BLaER1 (cell line): Measurements from ENCODE around the gene NFE2L1.

Experiments
- H3K27ac ChIP-seq: shearing (Covaris generic); formaldehyde crosslinking; 2 replicates; pipeline ENCODE4 v1.8.1; 2022
- H3K27me3 ChIP-seq: shearing (Covaris generic); formaldehyde crosslinking; 2 replicates; pipeline ENCODE4 v1.8.1; 2022
- H3K36me3 ChIP-seq: shearing (Covaris generic); formaldehyde crosslinking; 2 replicates; pipeline ENCODE4 v1.8.1; 2022
- H3K4me1 ChIP-seq: shearing (Covaris generic); formaldehyde crosslinking; 2 replicates; pipeline ENCODE4 v1.8.1; 2022
- H3K4me2 ChIP-seq: shearing (Covaris generic); formaldehyde crosslinking; 2 replicates; pipeline ENCODE4 v1.8.1; 2022
- H3K4me3 ChIP-seq: shearing (Covaris generic); formaldehyde crosslinking; 2 replicates; pipeline ENCODE4 v1.8.1; 2022
- H3K9ac ChIP-seq: shearing (Covaris generic); formaldehyde crosslinking; 2 replicates; pipeline ENCODE4 v1.8.1; 2022
- H3K9me3 ChIP-seq: shearing (Covaris generic); formaldehyde crosslinking; 2 replicates; pipeline ENCODE4 v1.8.1; 2022
- H4K20me1 ChIP-seq: shearing (Covaris generic); formaldehyde crosslinking; 2 replicates; pipeline ENCODE4 v1.8.1; 2022
- Cebpa-rat ChIP-seq: shearing (Covaris generic); IDR thresholded peaks from 2 replicates; pipeline ENCODE4 v1.8.1; 2022

The NFE2L1 gene

DNA sequence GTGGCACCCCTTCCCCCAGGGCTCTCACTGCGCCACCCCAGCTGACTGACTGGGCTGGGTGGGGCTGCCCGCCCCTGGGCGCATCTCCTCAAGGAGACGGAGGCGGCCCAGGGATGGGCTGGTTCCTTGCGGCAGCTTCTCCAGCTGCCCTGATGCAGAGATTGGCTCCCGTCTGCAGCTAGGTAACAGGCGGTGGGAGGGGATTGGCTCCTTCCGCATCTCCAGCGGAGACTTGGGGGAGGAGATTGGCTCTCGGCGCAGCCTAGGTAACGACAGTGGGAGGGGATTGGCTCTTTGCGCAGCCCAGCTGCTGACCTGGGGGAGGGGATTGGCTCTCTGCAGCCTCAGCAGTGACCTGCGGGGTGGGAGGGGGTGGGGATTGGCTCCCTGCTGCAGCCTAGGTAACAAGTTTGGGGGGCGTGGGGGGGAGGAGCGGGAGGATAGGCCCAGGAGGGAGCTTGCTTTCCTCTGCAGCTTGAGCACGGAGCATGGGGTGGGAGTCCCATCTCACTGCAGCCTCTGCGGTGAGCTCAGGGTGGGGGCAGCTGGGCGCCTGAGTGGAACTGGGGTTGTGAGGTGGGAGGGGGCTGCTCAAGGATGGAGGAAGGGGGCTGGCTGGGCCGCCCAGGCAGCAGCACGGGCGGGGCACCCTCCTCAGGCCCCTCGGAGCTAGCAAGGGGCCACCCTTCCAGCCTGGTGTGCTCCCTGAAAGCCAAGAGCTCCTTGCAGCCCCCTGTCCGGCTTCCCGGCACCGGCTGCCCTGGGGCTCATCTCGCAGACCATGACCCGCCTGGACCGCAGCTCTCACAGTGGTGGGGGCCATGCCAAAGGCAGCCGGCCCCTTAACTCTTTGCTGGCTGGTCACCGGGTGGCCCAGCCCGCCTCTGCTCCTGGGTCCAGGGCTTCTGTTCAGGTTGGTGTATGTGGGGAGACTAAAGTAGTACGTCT is 6.4 kb downstream of the NFE2L1 start:
- peaks cover 99% of the 10 kb centered on the region for H4K20me1 ChIP-seq
- peak overlapping the region; percentile 48; the same call in 1 of the 2 replicates for H3K27ac ChIP-seq

DNA sequence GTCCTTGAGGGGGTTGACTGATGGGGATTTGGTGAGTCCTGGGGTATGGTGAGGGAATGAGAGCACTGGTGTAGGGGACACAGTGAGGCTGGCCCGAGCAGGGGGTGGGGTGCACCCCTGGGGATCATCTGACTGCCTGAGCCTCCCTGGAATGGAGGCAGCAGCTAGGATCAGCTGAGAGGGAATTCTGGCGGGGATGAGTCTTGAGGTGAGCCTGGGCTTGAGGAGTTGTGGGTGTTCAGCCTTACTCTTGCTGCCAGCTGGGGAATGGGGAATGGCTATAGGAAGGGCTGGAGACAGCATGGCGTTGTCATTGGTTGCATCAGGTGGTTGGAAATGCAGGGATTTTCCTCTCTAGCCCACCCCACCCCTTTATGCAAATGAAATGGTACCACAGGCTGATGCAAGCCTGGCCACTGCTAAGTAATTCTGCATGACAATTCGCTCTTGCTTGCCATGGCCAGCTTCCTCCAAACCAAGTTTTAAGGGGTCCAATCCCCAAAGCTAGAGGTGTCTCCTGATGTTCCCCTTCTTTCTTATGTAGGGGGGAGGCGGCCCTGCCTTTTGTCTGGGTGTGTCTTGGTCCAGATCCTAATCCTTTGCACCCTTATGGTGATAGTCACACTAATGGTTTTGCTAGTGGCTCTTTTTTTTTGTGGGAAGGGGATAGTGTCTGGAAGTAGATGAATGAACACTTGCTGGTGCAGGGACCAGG is 7.5 kb downstream of the NFE2L1 start:
- Histone ChIP-seq H3K27me3 (no peaks in the 10 kb centered on the region), H3K4me3 (no peak overlapping the region), H3K36me3 (peaks cover 96% of the 10 kb centered on the region), H3K4me1 (peaks cover 52% of the 10 kb centered on the region), H4K20me1 (peaks cover 96% of the 10 kb centered on the region), H3K9me3 (no peaks in the 10 kb centered on the region), H3K4me2 (peak overlapping the region; percentile 45), H3K9ac (no peak overlapping the region), H3K27ac (peak overlapping the region; percentile 48; the same call in 1 of the 2 replicates)
- TF ChIP-seq Cebpa-rat, result no peak

More for the DNA sequence above, 6.4 kb downstream of the NFE2L1 start:
- Histone ChIP-seq H3K4me2 (peak overlapping the region; percentile 94; the same call in 1 of the 2 replicates), H3K36me3 (peaks cover 93% of the 10 kb centered on the region), H3K4me1 (peaks cover 63% of the 10 kb centered on the region), H3K27me3 (no peaks in the 10 kb centered on the region), H3K4me3 (no peak overlapping the region), H3K9ac (peak overlapping the region; percentile 45), H3K9me3 (no peaks in the 10 kb centered on the region)
- no peak for TF ChIP-seq Cebpa-rat

DNA sequence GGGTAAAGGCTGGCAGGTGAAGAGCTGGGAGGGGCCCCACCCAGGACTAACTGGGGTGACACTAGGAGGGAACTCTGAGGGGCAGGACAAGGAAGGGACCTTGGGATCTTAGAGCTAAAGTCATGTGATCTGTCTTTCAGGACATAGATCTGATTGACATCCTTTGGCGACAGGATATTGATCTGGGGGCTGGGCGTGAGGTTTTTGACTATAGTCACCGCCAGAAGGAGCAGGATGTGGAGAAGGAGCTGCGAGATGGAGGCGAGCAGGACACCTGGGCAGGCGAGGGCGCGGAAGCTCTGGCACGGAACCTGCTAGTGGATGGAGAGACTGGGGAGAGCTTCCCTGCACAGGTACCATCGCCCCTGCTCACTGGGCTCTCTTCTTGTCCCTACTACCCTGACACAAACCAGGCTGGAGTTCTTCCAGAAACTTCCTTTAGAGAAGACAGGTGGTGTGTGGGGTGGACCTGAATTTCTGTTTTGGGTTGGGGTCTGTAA is 8.1 kb downstream of the NFE2L1 start:
- TF ChIP-seq Cebpa-rat, result no peak
- Histone ChIP-seq H3K9ac (no peak overlapping the region), H3K4me1 (peaks cover 45% of the 10 kb centered on the region), H3K36me3 (peaks cover 94% of the 10 kb centered on the region), H3K4me2 (peak overlapping the region; percentile 45; the same call in 1 of the 2 replicates), H3K4me3 (no peak overlapping the region), H3K27me3 (no peaks in the 10 kb centered on the region), H3K9me3 (no peaks in the 10 kb centered on the region), H3K27ac (peak overlapping the region; percentile 48; the same call in 1 of the 2 replicates), H4K20me1 (peaks cover 96% of the 10 kb centered on the region)

DNA sequence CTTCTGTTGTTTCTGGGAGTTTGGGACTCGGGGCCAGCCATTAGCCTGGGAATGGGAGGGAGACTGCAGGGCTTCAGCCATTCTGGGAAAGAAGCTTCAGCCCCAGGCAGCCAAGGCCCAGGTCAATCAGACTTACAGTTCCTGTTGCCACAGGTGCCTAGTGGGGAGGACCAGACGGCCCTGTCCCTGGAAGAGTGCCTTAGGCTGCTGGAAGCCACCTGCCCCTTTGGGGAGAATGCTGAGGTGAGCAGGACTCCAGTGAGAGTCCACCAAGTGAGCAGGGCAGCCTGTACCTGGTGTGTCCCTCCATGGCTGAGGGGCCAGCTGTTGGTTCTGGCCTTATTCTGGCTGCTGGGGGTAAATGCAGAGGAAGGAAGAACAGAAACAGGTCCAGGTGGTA is 8.7 kb downstream of the NFE2L1 start:
- TF ChIP-seq Cebpa-rat, result no peak
- H3K4me3 ChIP-seq, result no peak overlapping the region
- H3K27me3 ChIP-seq, result no peaks in the 10 kb centered on the region
- H4K20me1 ChIP-seq, result peaks cover 96% of the 10 kb centered on the region
- no peaks in the 10 kb centered on the region for H3K9me3 ChIP-seq
- H3K4me2 ChIP-seq, result no peak overlapping the region
- peak overlapping the region; percentile 48; the same call in 1 of the 2 replicates for H3K27ac ChIP-seq
- H3K36me3 ChIP-seq, result peaks cover 94% of the 10 kb centered on the region
- no peak overlapping the region for H3K9ac ChIP-seq
- peaks cover 40% of the 10 kb centered on the region for H3K4me1 ChIP-seq

DNA sequence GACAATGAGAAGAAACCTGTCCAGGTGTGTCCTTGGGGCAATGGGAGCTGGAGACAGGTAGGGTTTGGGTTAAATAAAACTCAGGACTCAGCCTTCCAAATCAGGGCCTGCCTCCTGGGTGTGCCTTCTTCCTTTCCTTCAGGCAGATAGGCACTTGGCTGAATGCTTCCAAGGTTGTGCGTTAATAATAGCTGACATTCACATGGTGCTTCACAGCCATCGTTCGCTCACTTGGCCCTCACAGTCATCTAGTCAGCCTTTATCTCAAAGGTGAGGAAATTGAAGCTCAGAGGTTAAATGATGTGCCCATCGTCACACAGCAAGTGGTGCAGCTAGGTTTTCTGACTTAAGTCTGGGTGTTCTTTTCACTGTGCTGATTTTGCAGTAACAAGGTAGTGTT is 9.5 kb downstream of the NFE2L1 start:
- no peaks in the 10 kb centered on the region for H3K9me3 ChIP-seq
- no peak overlapping the region for H3K4me3 ChIP-seq
- no peak overlapping the region for H3K4me2 ChIP-seq
- no peak for TF ChIP-seq Cebpa-rat
- H3K27ac ChIP-seq, result no peak overlapping the region
- peaks cover 96% of the 10 kb centered on the region for H4K20me1 ChIP-seq
- H3K9ac ChIP-seq, result no peak overlapping the region
- H3K4me1 ChIP-seq, result peaks cover 32% of the 10 kb centered on the region
- H3K27me3 ChIP-seq, result no peaks in the 10 kb centered on the region
- peaks cover 94% of the 10 kb centered on the region for H3K36me3 ChIP-seq

DNA sequence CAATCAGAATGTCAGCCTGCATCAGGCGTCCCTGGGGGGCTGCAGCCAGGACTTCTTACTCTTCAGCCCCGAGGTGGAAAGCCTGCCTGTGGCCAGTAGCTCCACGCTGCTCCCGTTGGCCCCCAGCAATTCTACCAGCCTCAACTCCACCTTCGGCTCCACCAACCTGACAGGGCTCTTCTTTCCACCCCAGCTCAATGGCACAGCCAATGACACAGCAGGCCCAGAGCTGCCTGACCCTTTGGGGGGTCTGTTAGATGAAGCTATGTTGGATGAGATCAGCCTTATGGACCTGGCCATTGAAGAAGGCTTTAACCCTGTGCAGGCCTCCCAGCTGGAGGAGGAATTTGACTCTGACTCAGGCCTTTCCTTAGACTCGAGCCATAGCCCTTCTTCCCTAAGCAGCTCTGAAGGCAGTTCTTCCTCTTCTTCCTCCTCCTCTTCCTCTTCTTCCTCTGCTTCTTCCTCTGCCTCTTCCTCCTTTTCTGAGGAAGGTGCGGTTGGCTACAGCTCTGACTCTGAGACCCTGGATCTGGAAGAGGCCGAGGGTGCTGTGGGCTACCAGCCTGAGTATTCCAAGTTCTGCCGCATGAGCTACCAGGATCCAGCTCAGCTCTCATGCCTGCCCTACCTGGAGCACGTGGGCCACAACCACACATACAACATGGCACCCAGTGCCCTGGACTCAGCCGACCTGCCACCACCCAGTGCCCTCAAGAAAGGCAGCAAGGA is 10.4 kb downstream of the NFE2L1 start:
- H4K20me1 ChIP-seq, result peaks cover 96% of the 10 kb centered on the region
- no peaks in the 10 kb centered on the region for H3K27me3 ChIP-seq
- H3K4me2 ChIP-seq, result no peak overlapping the region
- no peak overlapping the region for H3K9ac ChIP-seq
- peaks cover 23% of the 10 kb centered on the region for H3K4me1 ChIP-seq
- peaks cover 94% of the 10 kb centered on the region for H3K36me3 ChIP-seq
- H3K27ac ChIP-seq, result no peak overlapping the region
- no peaks in the 10 kb centered on the region for H3K9me3 ChIP-seq
- no peak overlapping the region for H3K4me3 ChIP-seq
- no peak for TF ChIP-seq Cebpa-rat

DNA sequence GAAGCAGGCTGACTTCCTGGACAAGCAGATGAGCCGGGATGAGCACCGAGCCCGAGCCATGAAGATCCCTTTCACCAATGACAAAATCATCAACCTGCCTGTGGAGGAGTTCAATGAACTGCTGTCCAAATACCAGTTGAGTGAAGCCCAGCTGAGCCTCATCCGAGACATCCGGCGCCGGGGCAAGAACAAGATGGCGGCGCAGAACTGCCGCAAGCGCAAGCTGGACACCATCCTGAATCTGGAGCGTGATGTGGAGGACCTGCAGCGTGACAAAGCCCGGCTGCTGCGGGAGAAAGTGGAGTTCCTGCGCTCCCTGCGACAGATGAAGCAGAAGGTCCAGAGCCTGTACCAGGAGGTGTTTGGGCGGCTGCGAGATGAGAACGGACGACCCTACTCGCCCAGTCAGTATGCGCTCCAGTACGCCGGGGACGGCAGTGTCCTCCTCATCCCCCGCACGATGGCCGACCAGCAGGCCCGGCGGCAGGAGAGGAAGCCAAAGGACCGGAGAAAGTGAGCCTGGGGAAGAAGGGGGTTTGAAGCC is 11.0 kb downstream of the NFE2L1 start:
- peaks cover 94% of the 10 kb centered on the region for H3K36me3 ChIP-seq
- peaks cover 16% of the 10 kb centered on the region for H3K4me1 ChIP-seq
- H3K27ac ChIP-seq, result no peak overlapping the region

DNA sequence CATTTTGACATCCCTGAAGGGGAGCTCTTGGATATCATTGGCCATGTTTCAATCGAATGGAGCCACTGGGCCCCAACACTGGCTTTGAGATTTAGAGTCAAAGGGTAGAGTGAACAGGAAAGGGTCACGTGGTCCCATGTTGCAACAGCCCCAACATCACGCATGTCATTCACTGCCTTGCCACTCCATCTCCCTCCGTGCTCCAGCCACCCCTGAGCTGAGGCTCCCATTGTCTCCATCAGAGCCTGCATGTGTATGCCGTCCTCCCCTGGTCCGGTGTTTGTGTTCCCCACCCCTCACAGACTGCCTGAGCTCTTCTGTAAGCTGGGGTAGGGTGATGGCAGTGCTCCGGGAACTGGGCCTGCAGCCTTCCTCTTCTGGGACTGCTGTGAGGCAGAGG is 12.1 kb downstream of the NFE2L1 start:
- no peak for TF ChIP-seq Cebpa-rat
- no peak overlapping the region for H3K9ac ChIP-seq
- H3K4me3 ChIP-seq, result no peak overlapping the region
- H3K36me3 ChIP-seq, result peaks cover 97% of the 10 kb centered on the region
- H3K4me1 ChIP-seq, result peaks cover 9% of the 10 kb centered on the region
- H3K27me3 ChIP-seq, result no peaks in the 10 kb centered on the region
- H3K4me2 ChIP-seq, result no peak overlapping the region
- H4K20me1 ChIP-seq, result peaks cover 97% of the 10 kb centered on the region
- H3K9me3 ChIP-seq, result no peaks in the 10 kb centered on the region
- no peak overlapping the region for H3K27ac ChIP-seq

More for the DNA sequence above, 11.0 kb downstream of the NFE2L1 start:
- no peak for TF ChIP-seq Cebpa-rat
- H3K9ac ChIP-seq, result no peak overlapping the region
- no peaks in the 10 kb centered on the region for H3K27me3 ChIP-seq
- H3K4me2 ChIP-seq, result no peak overlapping the region
- H3K4me3 ChIP-seq, result no peak overlapping the region
- peaks cover 96% of the 10 kb centered on the region for H4K20me1 ChIP-seq
- no peaks in the 10 kb centered on the region for H3K9me3 ChIP-seq

DNA sequence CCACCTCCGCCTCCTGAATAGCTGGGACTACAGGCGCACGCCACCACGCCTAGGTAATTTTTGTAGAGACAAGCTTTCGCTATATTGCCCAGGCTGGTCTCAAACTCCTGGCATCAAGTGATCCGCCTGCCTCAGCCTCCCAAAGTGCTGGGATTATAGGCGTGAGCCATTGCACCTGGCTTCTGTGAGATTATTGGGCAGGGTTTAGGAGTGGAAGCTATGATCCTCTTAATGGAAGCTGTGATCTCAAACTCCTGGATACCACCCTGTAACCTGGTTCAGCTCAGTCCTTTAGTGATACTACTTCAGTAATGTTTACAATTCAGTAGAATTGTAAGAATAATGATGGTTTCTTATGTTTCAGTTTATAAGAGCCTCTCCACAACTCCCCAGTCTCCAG is 14.1 kb downstream of the NFE2L1 start:
- no peaks in the 10 kb centered on the region for H3K27me3 ChIP-seq
- no peak overlapping the region for H3K4me3 ChIP-seq
- H3K4me1 ChIP-seq, result no peaks in the 10 kb centered on the region
- TF ChIP-seq Cebpa-rat, result no peak
- H3K9ac ChIP-seq, result no peak overlapping the region
- no peak overlapping the region for H3K4me2 ChIP-seq
- no peak overlapping the region for H3K27ac ChIP-seq
- peaks cover 97% of the 10 kb centered on the region for H3K36me3 ChIP-seq
- no peaks in the 10 kb centered on the region for H3K9me3 ChIP-seq
- peaks cover 97% of the 10 kb centered on the region for H4K20me1 ChIP-seq
